HG03565 (cell line): ENCODE results near the gene ITGB5.
A peak's percentile ranks its signal among the peaks of the same experiment; 100 is the strongest.
"Not testable (repeated sequence)": the region's sequence is repeated elsewhere in the genome, so short reads cannot be mapped to it uniquely, and the experiment has no call there.

Source experiments
- ATAC-seq: cut with Tn5 transposase; IDR thresholded peaks from one replicate; pipeline ENCODE4 v1.9.1; 2021; ENCODE audit warnings: mild to moderate bottlenecking, moderate library complexity; ENCODE audit not compliant: unreplicated experiment

Gene ITGB5

GRCh38 chr3:124838963-124839362 lies 48.2 kb downstream of the ITGB5 start:
- no peak for ATAC-seq

- ATAC-seq: no peak
Measured at GRCh38 chr3:124837730-124838186, 49.4 kb downstream of the ITGB5 start.

GRCh38 chr3:124837065-124837464 lies 50.1 kb downstream of the ITGB5 start:
- no peak for ATAC-seq

- ATAC-seq: no peak
Measured at GRCh38 chr3:124836448-124836847, 50.7 kb downstream of the ITGB5 start.

- peak; percentile 77 for ATAC-seq
Measured at GRCh38 chr3:124834723-124835718, 52.1 kb downstream of the ITGB5 start.

GRCh38 chr3:124833710-124834332 lies 53.3 kb downstream of the ITGB5 start:
- no peak for ATAC-seq

GRCh38 chr3:124832782-124833709 lies 54.1 kb downstream of the ITGB5 start:
- ATAC-seq: no peak

- ATAC-seq: no peak
Measured at GRCh38 chr3:124831628-124832199, 55.5 kb downstream of the ITGB5 start.

- ATAC-seq: no peak
Measured at GRCh38 chr3:124829819-124830554, 57.2 kb downstream of the ITGB5 start.

GRCh38 chr3:124829178-124829818 lies 57.9 kb downstream of the ITGB5 start:
- no peak for ATAC-seq

- not testable (repeated sequence) for ATAC-seq
Measured at GRCh38 chr3:124827476-124828206, 59.5 kb downstream of the ITGB5 start.

- no peak for ATAC-seq
Measured at GRCh38 chr3:124826703-124827102, 60.5 kb downstream of the ITGB5 start.

- ATAC-seq: no peak
Measured at GRCh38 chr3:124824286-124824915, 62.8 kb downstream of the ITGB5 start.

- ATAC-seq: no peak
Measured at GRCh38 chr3:124823648-124824047, 63.5 kb downstream of the ITGB5 start.

GRCh38 chr3:124823206-124823605 lies 64.0 kb downstream of the ITGB5 start:
- no peak for ATAC-seq

- ATAC-seq: no peak
Measured at GRCh38 chr3:124821356-124821755, 65.8 kb downstream of the ITGB5 start.

- no peak for ATAC-seq
Measured at GRCh38 chr3:124818398-124819091, 68.6 kb downstream of the ITGB5 start.

- no peak for ATAC-seq
Measured at GRCh38 chr3:124817079-124817478, 70.1 kb downstream of the ITGB5 start.
